Measurements from ENCODE around the gene ZFAND3.

- TF ChIP-seq GATA2 (IDR thresholded peaks at IDR 0.05; ENCODE audit: low read depth, low read length) = no peak
- TF ChIP-seq GATA3 (IDR thresholded peaks at IDR 0.05; ENCODE audit: low read depth, low read length) = no peak
Measured at GRCh38 chr6:37923514-37923913, 104.0 kb downstream of the ZFAND3 start.
